GM21447 (cell line): ENCODE results near the gene RALGPS2.

ENCODE experiments used
- ATAC-seq: cut with Tn5 transposase; IDR thresholded peaks from one replicate; pipeline ENCODE4 v1.9.1; 2021; ENCODE audit not compliant: unreplicated experiment

The RALGPS2 gene

GRCh38 chr1:178857126-178857525 lies 132.1 kb downstream of the RALGPS2 start:
- no peak for ATAC-seq

DNA sequence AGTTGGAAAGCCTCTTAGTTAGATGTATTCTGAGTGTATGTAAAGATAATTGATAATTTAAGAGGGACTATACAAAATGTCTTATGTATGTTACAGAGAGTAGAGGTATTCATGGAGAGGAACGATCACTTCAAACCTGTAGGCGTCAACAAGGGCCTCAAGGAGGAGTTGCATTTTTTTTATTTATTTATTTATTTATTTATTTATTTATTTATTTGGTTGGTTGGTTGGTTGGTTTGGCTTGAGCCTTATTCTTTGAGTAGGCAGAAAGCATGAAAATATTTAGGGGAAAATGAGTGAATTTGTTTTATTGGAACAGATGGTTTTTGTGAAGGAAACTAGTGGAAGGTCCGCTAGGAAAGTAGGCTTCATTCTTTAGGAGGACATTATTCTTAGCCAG lies 137.4 kb downstream of the RALGPS2 start:
- no peak for ATAC-seq

DNA sequence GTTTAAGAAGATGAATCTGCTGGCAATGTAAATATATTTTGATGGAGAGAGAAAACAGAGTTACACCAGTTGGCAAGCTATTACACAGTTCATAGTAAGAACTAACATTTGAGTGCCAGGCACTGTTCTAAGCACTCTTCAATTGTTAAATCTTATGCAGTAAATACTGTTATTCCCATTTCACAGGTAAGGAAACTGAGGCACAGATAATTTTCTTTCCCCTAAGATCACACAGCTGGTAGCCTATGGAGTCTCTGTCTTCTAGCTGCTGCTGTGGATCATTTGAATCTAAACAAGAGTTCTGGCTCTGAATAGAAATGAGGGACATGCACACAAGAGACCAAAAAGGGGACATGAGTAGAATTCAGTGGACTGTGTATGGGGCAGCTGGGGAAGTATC lies 137.8 kb downstream of the RALGPS2 start:
- no peak for ATAC-seq

GRCh38 chr1:178864326-178864725 lies 139.3 kb downstream of the RALGPS2 start:
- no peak for ATAC-seq

DNA sequence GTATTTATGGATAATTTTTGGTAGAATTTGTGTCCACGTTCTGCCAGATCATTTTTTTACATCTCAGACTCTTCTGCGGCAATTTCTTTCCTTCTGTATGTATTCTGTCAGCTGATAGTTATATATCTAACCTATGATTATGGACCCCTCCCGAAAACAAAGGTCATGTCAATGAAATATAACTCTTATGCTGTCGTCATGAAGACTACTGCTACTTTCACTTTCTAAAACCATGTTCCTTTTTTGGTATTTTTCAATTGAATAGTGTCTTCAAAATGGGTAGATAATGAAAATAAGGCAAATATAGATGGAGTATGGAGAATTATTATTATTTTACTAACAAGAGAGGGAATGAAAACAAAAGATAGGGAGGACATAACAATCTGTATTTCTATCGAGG lies 142.6 kb downstream of the RALGPS2 start:
- ATAC-seq: no peak

- no peak for ATAC-seq
These were observed 143.7 kb downstream of the RALGPS2 start for GRCh38 chr1:178868706-178869105.

- ATAC-seq: no peak
These were observed 144.2 kb downstream of the RALGPS2 start for GRCh38 chr1:178869119-178869697.

DNA sequence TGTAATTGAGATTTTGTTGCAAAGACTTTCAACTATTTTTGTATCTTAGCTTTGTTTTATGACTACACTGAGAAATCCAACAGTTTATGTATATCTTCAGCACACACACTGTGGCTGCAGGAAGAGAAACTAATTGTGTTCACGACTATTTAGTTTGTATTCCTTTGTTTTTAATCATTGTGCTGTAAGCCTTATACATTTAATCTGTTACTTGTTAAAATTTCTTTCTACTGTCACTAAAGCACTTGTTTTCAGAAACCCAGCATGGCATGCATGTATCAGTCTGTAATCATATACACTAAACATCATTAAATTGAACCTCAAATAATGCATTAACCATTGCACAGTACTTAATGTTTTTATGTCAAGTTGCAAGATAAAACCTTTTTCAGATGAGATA lies 145.2 kb downstream of the RALGPS2 start:
- ATAC-seq: no peak

DNA sequence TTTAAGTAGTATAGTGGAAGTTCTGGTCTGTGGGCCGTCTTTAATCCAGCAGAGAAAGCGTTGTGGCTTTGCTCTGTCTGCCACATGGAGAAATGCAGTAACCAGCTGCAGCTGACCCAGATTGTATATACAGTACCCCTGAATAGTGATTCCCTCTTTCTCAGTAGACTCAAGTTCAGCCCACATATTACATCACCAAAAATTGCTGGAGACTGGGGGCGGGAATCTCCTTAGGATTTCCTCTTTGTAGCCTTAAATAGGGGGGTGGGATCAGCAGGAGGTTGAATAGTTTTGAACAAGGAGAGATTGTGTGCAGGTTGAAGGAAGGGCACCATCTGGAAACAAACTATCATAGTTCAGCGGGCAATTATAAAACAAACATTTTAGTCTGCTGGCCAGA lies 145.9 kb downstream of the RALGPS2 start, which contains the start of gene ANGPTL1:
ANGPTL1 (minus strand) TSS at position 134 of the 400 bp plus-strand sequence. CDS start 5,301 bp downstream, outside the sequence.
- no peak for ATAC-seq

DNA sequence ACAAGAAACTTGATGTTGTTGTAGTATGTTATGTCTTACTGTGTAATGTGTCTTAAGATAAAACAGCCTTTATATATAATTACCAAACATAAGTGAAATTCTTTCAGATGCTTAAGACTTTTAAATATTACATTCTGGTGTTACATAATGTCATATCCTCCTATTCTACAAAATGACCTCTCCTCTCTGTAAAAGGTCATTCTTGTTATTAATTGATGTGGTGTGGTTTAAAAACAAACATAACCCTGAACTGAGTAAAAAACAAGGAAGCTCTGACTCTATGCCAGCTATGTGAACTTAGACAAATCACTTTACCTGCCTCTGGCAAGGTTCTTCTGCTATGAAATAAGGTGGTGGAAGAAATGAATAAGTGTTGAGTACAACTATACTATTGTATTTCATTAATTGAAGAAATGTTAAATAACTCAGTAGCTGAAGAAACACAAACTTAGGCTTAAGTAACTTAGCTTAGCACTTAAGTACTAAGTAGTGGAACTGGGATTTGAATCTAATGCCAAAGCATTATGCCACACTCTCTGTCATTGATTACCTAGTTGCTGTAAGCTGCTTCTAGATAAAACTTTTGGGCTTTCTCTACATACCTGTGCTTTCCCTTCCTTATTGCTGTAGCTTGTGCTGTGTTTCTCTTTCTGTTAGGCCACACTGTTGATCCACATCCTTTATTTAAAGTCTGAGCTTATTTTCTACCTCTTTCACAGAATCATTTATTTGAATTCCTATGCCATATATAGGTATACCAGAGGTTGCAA lies 146.7 kb downstream of the RALGPS2 start:
- no peak for ATAC-seq

DNA sequence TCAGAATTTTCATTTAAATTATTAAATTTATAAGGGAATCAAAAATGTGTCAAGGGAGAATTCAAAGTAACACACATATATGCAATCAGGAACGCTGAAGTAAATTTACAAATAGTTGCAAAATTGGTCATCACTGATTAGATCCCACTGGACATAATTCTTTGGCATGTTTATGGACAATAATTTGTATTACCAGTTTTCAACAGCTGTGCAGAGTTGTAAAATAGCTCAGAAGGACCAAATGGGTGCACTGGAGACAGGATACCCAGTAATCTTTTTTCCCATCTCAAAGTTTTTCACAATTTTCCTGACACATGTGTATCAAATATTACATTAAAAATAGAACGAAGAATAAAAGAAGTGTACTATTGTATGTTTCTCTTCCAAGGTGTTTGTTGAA lies 149.9 kb downstream of the RALGPS2 start:
- ATAC-seq: no peak

DNA sequence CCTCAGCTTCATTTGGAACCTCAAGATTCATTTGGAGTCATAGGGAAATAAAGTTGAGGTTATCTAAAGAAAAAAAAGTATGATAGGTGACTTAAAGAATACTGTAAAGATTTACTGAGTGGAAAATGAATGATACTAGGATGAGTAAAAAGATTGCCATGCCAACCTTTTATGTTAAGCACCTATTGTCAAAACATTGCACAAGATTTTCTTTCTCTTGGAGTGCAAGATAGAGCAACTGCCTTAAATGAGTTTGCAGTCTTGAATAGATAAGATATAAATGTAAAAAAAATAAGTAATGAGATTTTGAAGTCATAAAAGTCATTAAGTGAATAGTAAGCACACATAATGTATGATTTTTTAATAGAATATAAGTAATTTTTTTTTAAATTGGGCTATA lies 150.9 kb downstream of the RALGPS2 start:
- ATAC-seq: no peak

DNA sequence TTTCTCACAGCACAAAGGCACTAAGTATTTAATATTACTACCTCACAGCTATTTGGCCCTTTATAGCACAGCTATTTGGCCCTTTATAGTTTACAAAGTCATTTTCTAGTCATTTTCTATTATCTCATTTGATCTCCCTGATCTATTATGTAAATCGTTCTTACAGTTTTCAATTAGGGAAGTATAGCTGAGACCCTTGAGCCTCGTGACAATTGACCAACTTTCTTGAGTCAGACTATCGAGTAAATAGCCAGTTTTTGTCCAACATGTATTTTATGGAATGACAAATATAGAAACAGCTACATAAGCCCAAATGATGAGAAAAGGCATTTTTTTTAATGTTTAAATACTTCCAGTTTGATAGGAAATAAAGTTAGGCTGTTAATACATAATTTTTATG lies 152.9 kb downstream of the RALGPS2 start:
- no peak for ATAC-seq

GRCh38 chr1:178881950-178882349 lies 156.9 kb downstream of the RALGPS2 start:
- ATAC-seq: no peak

DNA sequence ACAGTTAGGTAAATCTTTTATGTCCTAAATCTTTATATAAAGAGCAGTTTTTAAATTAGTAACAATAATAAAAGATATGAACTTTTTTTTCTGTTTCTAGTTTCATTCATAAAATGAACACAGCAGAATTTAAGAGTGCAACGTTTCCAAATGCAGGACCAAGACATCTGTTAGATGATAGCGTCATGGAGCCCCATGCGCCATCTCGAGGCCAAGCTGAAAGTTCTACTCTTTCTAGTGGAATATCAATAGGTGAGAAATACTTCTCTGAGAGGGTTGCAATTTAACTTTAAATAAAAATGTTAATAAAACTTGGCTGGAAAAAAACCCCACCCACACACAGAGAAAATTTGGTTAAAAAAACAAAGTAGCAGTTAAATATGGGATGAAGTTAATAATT lies 160.8 kb downstream of the RALGPS2 start:
- no peak for ATAC-seq

DNA sequence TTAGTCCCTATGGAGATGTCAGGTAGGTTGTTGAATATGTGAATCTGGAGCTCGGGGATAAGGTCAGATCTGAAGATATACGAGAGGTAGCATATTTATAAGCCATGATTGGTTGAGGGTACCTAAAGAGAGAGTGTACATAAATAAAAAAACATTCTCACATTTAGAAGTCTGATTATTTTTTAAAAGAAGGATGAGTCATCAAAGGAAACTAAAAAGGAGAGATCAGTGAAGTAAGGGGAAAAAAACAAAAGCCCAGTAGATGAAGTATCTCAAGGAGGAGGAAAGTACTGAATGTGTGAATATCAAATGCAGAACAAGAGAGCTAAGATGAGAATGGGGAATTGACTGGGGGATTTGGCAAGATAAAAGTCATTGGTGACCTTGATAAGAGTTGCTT lies 161.5 kb downstream of the RALGPS2 start:
- ATAC-seq: no peak

DNA sequence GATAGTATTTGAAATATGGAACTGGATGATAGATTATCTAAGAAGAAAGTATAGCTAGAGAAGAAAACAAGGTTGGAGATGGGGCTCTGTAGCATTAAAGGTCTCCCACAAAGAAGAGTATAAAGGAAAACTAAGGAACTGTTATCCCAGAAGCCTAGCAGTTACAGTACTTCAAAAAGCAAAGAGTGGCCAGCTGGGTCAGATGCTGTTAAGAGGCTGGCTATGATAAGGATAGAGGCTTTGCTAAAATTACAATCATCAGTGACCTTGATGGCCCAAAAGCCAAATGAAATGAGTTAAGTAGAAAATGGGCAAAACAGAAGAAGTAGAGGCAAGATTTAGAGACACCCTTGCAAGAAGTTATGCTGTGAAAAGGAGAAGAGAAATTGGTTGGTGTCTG lies 170.9 kb downstream of the RALGPS2 start:
- ATAC-seq: no peak

DNA sequence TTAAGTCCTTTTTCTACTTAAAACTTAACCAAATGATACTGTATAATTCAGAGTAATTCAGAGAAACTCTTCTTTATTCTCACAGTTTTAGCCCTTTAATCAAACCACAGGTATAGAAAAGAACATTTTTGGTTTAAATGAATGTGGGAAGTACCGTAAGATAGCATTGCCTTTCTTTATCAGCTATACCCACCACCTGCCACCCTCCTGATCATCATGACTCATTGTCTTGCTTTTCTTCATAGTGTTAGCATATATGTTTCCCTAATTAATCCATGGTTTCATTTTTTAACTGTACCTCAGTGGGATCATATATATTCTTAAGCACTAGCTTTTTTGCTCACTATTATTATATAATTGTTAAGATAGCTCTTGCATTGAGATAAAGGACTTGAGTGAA lies 173.4 kb downstream of the RALGPS2 start:
- ATAC-seq: no peak

DNA sequence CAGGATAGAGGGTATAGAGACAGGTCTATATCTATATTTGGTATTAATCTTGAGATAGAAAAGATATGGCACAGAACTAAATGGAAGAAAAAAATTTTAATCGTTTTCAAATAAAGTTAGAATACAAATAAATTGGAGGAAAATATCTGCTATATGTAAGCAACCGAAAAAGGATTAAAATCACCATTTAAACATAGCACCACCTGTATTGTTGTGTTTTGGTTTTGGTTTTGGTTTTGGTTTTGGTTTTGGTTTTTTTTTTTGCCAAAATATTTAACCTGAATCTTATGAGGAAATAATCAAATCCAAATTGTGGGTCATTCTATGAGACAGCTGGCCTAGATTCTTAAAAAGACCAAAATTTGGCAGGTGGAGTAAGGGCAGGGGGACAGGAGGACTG lies 174.4 kb downstream of the RALGPS2 start:
- no peak for ATAC-seq

- no peak for ATAC-seq
These were observed 176.6 kb downstream of the RALGPS2 start for GRCh38 chr1:178901482-178902125.

- ATAC-seq: no peak
These were observed 183.3 kb downstream of the RALGPS2 start for GRCh38 chr1:178908358-178908757.

GRCh38 chr1:178910023-178910422 lies 185.0 kb downstream of the RALGPS2 start:
- ATAC-seq: no peak
